GM21526 (cell line): Measurements from ENCODE around the gene GARIN5B.

ENCODE experiments used
- ATAC-seq: cut with Tn5 transposase; IDR thresholded peaks from one replicate; pipeline ENCODE4 v1.9.1; 2021; ENCODE audit warnings: moderate library complexity; ENCODE audit not compliant: unreplicated experiment, low FRiP score

GARIN5B gene

DNA sequence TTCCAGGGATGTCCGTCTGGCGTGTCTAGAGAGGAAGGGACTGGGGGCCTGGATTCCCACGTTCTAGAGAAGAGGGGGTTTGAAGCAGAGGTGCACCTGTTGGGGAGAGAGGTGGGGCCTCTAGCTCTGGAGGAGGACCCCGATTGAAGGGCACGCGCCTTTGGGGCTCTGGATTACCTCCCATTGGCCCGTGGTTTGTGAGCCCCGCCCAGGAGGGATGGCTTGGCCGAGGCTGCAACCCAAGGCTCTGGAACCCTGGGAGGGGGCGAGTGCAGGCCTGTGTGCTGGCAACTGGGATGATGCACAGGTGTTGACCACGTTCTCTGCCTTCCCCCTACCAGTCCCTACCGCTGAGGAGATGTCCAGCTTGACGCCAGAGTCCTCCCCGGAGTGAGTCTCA is 58.1 kb downstream of the GARIN5B start:
- ATAC-seq: no peak
